ENCODE results near the gene CD80.

DNA sequence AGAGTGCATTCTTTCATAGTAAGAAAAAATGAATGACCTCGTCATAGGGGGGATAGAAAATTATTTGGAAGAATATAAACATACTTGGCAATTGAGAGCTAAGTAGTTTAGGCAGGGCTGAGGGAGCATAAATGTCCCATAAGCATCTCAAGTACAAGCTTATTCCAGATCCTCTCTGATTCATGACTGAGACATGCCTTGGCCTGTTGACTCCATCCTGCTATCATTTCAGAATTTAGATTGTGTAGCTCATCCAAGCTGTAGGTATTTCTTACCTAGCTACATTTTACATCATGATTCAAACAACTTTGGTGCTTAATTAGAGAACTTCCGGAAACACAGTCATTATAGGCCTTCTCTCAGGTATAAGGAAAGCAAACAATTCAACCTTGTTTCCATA is 78.3 kb downstream of the CD80 start:
- TF ChIP-seq, protein P1, sequence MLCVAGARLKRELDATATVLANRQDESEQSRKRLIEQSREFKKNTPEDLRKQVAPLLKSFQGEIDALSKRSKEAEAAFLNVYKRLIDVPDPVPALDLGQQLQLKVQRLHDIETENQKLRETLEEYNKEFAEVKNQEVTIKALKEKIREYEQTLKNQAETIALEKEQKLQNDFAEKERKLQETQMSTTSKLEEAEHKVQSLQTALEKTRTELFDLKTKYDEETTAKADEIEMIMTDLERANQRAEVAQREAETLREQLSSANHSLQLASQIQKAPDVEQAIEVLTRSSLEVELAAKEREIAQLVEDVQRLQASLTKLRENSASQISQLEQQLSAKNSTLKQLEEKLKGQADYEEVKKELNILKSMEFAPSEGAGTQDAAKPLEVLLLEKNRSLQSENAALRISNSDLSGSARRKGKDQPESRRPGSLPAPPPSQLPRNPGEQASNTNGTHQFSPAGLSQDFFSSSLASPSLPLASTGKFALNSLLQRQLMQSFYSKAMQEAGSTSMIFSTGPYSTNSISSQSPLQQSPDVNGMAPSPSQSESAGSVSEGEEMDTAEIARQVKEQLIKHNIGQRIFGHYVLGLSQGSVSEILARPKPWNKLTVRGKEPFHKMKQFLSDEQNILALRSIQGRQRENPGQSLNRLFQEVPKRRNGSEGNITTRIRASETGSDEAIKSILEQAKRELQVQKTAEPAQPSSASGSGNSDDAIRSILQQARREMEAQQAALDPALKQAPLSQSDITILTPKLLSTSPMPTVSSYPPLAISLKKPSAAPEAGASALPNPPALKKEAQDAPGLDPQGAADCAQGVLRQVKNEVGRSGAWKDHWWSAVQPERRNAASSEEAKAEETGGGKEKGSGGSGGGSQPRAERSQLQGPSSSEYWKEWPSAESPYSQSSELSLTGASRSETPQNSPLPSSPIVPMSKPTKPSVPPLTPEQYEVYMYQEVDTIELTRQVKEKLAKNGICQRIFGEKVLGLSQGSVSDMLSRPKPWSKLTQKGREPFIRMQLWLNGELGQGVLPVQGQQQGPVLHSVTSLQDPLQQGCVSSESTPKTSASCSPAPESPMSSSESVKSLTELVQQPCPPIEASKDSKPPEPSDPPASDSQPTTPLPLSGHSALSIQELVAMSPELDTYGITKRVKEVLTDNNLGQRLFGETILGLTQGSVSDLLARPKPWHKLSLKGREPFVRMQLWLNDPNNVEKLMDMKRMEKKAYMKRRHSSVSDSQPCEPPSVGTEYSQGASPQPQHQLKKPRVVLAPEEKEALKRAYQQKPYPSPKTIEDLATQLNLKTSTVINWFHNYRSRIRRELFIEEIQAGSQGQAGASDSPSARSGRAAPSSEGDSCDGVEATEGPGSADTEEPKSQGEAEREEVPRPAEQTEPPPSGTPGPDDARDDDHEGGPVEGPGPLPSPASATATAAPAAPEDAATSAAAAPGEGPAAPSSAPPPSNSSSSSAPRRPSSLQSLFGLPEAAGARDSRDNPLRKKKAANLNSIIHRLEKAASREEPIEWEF (IDR thresholded peaks at IDR 0.05; ENCODE audit: insufficient replicate concordance, low read depth, low read length): no peak
- TF ChIP-seq, protein P2, sequence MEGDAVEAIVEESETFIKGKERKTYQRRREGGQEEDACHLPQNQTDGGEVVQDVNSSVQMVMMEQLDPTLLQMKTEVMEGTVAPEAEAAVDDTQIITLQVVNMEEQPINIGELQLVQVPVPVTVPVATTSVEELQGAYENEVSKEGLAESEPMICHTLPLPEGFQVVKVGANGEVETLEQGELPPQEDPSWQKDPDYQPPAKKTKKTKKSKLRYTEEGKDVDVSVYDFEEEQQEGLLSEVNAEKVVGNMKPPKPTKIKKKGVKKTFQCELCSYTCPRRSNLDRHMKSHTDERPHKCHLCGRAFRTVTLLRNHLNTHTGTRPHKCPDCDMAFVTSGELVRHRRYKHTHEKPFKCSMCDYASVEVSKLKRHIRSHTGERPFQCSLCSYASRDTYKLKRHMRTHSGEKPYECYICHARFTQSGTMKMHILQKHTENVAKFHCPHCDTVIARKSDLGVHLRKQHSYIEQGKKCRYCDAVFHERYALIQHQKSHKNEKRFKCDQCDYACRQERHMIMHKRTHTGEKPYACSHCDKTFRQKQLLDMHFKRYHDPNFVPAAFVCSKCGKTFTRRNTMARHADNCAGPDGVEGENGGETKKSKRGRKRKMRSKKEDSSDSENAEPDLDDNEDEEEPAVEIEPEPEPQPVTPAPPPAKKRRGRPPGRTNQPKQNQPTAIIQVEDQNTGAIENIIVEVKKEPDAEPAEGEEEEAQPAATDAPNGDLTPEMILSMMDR (IDR thresholded peaks at IDR 0.05 in 2 of 3, conservative IDR thresholded peaks at IDR 0.05 in 1 of 3; ENCODE audit: control insufficient read depth in 2 of 3, extremely low read depth in 1 of 3, insufficient read depth in 1 of 3, low read depth in 3 of 3, low read length in 3 of 3): no peak
- TF ChIP-seq, protein P3, sequence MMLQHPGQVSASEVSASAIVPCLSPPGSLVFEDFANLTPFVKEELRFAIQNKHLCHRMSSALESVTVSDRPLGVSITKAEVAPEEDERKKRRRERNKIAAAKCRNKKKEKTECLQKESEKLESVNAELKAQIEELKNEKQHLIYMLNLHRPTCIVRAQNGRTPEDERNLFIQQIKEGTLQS (IDR thresholded peaks at IDR 0.05; ENCODE audit: borderline replicate concordance, extremely low read depth, low read depth, low read length): no peak
- TF ChIP-seq, protein P4, sequence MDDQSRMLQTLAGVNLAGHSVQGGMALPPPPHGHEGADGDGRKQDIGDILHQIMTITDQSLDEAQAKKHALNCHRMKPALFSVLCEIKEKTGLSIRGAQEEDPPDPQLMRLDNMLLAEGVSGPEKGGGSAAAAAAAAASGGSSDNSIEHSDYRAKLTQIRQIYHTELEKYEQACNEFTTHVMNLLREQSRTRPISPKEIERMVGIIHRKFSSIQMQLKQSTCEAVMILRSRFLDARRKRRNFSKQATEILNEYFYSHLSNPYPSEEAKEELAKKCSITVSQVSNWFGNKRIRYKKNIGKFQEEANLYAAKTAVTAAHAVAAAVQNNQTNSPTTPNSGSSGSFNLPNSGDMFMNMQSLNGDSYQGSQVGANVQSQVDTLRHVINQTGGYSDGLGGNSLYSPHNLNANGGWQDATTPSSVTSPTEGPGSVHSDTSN (IDR thresholded peaks at IDR 0.05; ENCODE audit: insufficient replicate concordance, low read depth, low read length): no peak
- TF ChIP-seq CREB1 (IDR thresholded peaks at IDR 0.05; ENCODE audit: low read depth) (no peak), EGR1 (IDR thresholded peaks at IDR 0.05; ENCODE audit: borderline replicate concordance in 1 of 2, low read depth in 2 of 2, low read length in 2 of 2) (no peak), BRCA1 (IDR thresholded peaks at IDR 0.05; ENCODE audit: low read depth, low read length) (no peak), SREBF2 (IDR thresholded peaks at IDR 0.05; ENCODE audit: low read length) (no peak), SRF (IDR thresholded peaks at IDR 0.05; ENCODE audit: low read depth in 2 of 2, low read length in 2 of 2) (no peak), EZH2 (IDR thresholded peaks at IDR 0.05; ENCODE audit: borderline replicate concordance, control insufficient read depth, low read depth, low read length) (no peak), CEBPB (IDR thresholded peaks at IDR 0.05; ENCODE audit: borderline replicate concordance in 1 of 2, low read depth in 2 of 2, low read length in 2 of 2) (no peak)
- TF ChIP-seq, protein P5, sequence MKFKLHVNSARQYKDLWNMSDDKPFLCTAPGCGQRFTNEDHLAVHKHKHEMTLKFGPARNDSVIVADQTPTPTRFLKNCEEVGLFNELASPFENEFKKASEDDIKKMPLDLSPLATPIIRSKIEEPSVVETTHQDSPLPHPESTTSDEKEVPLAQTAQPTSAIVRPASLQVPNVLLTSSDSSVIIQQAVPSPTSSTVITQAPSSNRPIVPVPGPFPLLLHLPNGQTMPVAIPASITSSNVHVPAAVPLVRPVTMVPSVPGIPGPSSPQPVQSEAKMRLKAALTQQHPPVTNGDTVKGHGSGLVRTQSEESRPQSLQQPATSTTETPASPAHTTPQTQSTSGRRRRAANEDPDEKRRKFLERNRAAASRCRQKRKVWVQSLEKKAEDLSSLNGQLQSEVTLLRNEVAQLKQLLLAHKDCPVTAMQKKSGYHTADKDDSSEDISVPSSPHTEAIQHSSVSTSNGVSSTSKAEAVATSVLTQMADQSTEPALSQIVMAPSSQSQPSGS (IDR thresholded peaks at IDR 0.05; ENCODE audit: low read length): no peak
